VCaP (cell line): ENCODE results near the gene TUBAL3.

Experiments used
- H3K27ac ChIP-seq: fragments of 450-650 bp; 2 replicates; pipeline ENCODE4 v1.5.1; 2017
- TF ChIP-seq, protein P1 (sequence below): fragments of 450-650 bp; conservative IDR thresholded peaks from 2 replicates; pipeline ENCODE4 v1.5.1; 2017; ENCODE audit warnings: mild to moderate bottlenecking, moderate library complexity

TUBAL3 gene

DNA sequence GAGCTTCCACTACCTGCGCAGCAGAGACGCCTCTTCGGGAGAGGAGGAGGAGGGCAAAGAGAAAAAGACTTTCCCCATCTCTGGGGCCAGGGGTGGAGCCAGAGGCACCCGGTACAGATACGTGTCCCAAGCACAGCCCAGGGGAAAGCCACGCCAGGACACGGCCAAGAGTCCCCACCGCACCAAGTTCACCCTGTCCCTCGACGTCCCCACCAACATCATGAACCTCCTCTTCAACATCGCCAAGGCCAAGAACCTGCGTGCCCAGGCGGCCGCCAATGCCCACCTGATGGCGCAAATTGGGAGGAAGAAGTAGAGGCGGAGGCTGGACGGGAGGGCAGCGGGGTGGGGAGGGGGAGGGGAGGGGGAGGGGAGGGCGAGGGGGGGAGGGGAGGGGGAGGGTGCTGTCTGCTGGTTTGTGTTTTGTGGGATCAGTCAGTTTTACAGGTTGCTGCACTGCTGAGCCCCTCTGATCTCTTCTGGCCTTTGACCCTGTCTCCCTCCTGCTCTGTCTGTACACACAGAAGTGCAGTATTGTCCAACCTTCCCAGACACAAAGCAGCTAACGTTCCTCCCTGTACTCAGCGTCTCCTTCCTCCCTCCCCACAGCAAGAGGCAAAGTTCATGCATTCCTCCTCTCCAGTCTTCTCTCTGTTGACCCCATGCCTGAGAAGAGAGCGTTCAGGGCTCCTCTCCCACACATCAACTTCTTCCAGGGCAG lies 30.6 kb downstream of the TUBAL3 start:
- H3K27ac ChIP-seq: no peak overlapping the region
- TF ChIP-seq, protein P1, sequence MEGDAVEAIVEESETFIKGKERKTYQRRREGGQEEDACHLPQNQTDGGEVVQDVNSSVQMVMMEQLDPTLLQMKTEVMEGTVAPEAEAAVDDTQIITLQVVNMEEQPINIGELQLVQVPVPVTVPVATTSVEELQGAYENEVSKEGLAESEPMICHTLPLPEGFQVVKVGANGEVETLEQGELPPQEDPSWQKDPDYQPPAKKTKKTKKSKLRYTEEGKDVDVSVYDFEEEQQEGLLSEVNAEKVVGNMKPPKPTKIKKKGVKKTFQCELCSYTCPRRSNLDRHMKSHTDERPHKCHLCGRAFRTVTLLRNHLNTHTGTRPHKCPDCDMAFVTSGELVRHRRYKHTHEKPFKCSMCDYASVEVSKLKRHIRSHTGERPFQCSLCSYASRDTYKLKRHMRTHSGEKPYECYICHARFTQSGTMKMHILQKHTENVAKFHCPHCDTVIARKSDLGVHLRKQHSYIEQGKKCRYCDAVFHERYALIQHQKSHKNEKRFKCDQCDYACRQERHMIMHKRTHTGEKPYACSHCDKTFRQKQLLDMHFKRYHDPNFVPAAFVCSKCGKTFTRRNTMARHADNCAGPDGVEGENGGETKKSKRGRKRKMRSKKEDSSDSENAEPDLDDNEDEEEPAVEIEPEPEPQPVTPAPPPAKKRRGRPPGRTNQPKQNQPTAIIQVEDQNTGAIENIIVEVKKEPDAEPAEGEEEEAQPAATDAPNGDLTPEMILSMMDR: no peak

DNA sequence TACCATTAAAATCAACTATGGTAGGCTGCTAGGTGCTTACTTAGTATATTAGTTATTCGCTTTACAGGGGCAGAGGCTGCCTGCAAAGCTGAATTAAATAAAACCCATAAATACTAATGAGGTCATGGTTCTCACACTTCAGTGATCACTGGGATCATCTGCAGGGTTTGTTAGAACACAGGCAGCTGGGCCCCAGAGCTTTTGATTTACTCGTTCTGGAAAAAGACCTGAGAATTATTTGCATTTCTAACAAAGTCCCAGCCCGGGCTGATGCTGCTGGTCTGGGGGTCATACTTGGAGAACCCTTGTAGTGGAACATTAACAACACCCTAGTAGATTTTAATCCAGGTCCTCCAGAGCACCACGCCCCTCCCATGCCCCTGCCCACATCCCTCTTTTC lies 31.3 kb downstream of the TUBAL3 start:
- no peak overlapping the region for H3K27ac ChIP-seq
- TF ChIP-seq, protein P1: no peak

DNA sequence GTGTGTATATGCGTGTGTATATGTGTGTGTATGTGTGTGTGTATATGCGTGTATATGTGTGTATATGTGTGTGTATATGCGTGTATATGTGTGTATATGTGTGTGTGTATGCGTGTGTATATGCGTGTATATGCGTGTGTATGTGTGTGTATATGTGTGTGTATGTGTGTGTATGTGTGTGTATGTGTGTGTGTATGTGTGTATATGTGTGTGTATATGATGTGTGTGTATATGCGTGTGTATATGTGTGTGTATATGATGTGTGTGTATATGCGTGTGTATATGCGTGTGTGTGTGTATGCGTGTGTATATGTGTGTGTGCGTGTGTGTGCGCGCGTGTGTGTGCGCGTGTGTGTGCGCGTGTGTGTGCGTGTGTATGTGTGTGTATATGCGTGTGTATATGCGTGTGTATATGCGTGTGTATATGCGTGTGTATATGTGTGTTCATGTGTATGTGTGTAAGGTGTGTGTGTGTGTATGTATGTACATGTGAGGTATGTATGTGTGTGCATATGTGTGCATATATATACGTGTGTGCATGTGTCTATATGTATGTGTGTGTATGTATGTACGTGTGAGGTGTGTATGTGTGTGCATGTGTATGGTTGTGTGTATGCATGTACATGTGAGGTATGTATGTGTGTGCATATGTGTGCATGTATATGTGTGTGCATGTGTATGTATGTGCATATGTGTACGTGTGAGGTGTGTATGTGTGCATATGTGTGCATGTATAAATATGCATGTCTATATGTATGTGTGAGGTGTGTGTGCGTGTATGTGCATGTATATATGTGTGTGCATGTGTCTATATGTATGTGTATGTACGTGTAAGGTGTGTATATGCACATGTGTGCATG lies 33.9 kb downstream of the TUBAL3 start:
- H3K27ac ChIP-seq: no peak overlapping the region
- TF ChIP-seq, protein P1: no peak

DNA sequence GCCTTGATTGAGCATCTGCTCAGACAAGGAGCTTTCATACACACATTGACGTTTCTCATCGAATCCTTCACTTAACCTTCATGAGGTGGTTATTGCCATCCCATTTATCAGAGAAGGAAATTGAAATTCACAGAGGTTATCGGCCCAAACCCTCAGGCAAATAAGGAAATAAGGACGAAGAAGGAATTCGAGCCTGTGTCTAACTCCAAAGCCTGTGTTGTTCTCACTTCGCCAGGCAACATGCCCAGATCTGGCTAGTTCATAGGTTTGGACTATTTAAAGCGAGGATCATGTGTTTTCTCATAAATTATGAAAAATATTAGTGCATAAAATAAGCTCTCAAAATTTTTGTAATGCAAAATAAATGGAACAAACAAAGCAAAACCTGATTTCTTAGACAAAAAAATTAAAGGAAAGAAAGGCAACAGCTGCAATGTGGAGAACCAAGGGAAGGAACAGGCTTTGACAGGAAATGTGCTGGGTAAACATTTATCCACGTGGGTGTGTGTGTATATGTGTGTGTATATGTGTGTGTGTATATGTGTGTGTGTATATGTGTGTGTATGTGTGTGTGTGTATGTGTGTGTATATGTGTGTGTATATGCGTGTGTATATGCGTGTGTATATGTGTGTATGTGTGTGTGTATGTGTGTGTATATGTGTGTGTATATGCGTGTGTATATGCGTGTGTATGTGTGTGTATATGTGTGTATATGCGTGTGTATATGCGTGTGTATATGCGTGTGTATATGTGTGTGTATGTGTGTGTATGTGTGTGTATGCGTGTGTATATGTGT lies 35.1 kb downstream of the TUBAL3 start:
- peak overlapping the region; percentile 41 for H3K27ac ChIP-seq
- TF ChIP-seq, protein P1: no peak

DNA sequence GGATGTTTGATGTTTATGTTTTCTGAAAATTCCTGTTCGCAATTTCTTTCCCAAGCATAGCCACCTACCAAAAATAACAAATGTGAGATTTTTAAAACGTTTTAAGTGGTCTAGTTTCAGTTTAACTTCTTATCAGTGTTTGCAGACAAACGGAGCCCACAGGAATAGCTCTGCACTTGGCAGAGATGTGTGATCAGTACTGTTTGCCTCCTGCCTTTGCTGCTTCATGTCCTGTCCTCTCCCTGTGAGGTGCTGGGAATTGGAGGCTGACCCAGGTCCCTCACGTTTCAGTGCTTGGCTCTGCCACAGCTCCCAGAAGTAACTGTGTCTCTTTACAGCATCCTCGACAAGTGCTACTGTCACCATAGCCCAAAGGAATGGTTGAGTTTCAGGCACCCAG lies 38.7 kb downstream of the TUBAL3 start:
- TF ChIP-seq, protein P1: no peak
- peak overlapping the region; percentile 66 for H3K27ac ChIP-seq

DNA sequence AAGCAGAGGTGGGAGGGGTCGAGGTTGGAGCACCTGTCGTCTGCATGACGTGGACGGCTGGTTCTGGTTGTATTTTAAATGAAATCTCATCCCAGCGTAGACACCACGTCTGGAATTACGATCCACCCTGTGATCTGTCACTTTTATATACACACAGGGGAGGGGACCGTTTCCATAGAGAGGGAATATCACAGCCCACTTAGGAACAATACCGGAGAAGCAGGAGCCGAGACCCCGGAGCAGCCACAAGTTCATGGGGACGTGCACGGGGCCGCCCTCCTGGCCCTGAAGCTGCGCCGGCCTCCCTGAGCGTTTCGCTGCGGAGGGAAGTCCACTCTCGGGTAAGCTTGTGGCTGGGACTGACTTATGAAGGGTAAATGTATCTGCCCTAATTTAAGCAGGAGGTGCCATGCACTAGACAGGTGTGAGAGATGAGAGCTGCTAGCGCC lies 39.7 kb downstream of the TUBAL3 start, which contains the start of gene UCN3:
Gene UCN3, plus strand, starts transcription at position 77 of the 449 bp plus-strand sequence. CDS start 8,755 bp downstream, outside the sequence.
- TF ChIP-seq, protein P1: no peak

DNA sequence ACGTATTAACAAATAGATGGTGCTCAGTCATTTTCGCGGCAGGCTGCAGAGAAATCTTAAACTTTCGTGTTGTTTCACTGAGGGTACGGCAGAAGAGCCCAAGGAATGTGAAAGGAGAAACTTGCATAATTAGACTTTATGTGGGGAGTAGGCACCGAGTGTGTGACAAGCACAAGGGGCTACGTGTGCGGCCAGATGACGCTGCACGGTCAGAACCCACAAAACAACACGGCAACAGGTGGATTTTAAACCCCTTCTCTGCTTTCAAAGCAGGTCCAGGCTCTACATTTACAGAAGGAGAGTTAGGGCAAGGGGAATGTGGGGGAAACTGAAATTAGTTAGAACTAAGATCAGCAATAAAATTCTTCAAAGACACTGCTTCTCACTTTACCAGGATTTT lies 40.3 kb downstream of the TUBAL3 start:
- no peak overlapping the region for H3K27ac ChIP-seq
- TF ChIP-seq, protein P1: no peak

More for the DNA sequence above, 39.7 kb downstream of the TUBAL3 start, which contains the start of gene UCN3:
- peak within 1 kb of the TSS; percentile 66 for H3K27ac ChIP-seq
